ENCODE results near the gene XRCC5.

Gene XRCC5

DNA sequence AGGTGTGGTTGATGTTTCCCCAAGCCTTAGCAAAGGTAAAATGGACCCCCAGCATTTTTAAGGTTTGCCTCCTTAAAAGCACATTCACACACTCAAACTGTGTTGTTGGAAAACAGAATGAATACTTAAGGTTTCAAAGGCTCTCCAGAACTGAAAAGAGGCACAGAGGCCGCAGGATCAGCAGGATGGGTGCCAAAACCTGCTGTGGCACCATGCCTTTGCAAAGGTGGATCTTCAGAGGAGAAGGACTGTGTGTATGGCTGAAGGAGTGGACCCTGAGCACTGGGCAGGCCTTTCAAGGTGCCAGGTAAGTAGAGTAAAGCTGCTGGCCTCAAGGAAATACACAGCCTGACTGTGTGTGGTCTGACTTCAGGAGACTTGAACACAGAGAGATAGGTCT, 127.3 kb downstream of the XRCC5 start:
- no peak for DNase-seq

DNA sequence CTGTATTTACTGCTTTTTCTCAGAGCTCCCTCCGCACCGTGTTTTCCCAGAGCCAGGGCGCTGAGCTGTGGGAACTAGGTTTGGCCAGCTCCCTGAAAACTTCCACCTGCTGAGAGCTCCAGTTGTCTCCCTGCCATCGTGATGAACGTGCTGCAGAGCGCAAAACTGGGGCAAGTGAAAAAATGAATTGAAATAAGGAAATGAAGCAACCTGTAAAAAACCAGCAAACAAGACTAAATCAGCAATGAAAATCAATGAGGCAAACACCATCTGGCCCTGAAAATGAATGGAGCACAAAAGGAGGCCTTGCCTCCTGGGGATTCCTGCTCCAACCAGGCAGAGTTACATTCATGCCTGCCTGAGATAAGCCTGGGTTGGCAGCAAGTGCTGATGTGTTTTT, 133.2 kb downstream of the XRCC5 start:
- DNase-seq: no peak

DNA sequence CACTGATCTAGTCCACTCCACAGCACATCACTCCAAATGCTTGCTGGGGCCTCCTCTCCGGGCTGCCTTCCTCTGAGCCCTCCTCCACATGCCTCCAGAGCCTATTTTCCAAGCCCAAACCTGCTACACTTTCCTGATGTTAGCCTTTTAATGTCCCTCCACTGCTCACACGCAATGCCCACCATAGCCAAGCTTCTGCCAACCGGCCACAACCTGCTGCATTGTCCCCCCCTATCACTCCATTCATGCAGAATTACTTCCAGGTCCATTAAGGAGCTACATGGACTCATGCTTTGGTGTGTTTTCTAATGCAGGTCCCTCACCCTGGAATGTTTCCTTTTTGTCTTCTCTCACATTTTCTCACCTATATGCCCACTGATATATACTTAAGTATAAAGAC, 133.9 kb downstream of the XRCC5 start:
- DNase-seq: no peak

DNA sequence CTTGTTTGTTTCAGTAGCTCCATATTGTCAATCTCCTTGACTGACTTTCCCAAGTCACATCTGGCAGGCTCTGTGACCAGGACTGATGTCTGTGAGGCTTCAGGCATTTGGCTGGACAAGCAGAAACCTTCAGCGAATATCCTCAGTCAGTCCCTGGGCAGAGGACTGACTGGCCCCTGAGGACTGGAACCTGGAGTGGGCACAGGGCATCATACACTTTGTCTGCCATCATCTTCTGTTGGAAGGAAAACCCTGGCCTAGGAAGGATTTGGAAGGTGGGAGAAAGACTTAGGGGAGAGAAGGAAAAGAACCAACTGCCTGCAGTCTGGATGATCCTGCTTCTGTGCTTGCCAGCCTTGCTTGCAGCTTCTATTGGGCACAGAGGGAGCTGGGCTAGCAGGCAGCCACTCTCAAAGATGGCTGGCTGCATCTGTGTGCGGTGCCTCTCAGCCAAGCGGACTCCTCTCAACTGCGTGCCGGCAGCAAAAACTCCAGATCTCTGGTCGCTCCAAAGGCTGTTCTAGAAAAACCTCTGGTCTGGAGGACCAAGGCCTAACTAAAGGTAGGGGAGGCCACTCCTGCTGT, 136.3 kb downstream of the XRCC5 start:
- no peak for DNase-seq

DNA sequence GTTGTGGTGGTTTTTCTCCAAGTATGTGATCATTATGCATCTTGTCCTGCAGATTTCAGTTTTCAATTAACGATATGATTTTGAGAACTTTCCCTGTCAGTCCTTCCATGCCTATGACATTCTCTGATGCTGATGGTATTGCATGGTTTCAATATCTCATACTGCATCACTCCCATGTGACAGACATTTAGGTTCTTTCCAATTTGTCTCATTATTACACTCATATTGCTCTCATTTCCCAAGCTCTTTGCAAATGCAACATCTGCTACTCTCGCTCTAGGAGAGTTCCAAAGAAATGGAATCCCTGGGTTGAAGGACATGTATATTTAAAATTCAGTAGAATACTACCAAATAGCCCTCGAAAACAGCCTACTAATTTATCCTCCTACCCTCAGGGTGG, 137.6 kb downstream of the XRCC5 start:
- no peak for DNase-seq
